ENCODE data around the gene LYST.
"Not testable (repeated sequence)": the region's sequence is repeated elsewhere in the genome, so short reads cannot be mapped to it uniquely, and the experiment has no call there.

Gene LYST

DNA sequence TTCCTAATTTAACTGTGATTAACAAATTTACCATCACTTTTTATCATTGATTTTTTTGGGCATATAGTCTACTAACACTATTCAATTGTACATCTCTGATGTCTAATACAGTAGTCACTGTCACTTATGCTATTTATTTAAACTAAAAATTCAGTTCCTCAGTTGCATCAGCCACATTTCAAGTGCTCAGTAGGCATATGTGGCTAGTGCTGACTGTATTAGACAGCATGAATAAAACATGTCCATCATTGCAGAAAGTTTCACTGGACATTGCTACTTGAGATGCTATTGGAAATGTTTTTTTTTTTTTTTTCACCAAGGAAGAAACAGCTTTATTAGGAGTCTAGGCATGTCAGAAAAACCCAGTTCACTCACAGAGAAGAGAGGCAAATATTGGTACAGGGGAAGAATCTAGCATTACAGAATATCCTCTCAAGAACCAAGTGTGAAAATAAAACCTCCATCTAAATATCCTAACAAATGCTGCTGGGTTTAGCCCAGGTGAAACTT is 109.1 kb downstream of the LYST start:
- ChIA-PET POLR2A (interaction anchor here (0.6 kb wide), 1 partner anchor 99 kb away, joined by 3 read pairs; no protein-coding TSS in a partner anchor), CTCF (interaction anchor here (1.4 to 1.7 kb wide), 3 partner anchors 9 to 244 kb away, joined by 4 to 7 read pairs (median 5); no protein-coding TSS in a partner anchor)
- no peak for DNase-seq (ENCODE audit: extremely low spot score)
- TF ChIP-seq, protein P1, sequence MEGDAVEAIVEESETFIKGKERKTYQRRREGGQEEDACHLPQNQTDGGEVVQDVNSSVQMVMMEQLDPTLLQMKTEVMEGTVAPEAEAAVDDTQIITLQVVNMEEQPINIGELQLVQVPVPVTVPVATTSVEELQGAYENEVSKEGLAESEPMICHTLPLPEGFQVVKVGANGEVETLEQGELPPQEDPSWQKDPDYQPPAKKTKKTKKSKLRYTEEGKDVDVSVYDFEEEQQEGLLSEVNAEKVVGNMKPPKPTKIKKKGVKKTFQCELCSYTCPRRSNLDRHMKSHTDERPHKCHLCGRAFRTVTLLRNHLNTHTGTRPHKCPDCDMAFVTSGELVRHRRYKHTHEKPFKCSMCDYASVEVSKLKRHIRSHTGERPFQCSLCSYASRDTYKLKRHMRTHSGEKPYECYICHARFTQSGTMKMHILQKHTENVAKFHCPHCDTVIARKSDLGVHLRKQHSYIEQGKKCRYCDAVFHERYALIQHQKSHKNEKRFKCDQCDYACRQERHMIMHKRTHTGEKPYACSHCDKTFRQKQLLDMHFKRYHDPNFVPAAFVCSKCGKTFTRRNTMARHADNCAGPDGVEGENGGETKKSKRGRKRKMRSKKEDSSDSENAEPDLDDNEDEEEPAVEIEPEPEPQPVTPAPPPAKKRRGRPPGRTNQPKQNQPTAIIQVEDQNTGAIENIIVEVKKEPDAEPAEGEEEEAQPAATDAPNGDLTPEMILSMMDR (IDR thresholded peaks at IDR 0.05; ENCODE audit: control extremely low read depth, extremely low read depth, low read depth, missing control alignments) = no peak

DNA sequence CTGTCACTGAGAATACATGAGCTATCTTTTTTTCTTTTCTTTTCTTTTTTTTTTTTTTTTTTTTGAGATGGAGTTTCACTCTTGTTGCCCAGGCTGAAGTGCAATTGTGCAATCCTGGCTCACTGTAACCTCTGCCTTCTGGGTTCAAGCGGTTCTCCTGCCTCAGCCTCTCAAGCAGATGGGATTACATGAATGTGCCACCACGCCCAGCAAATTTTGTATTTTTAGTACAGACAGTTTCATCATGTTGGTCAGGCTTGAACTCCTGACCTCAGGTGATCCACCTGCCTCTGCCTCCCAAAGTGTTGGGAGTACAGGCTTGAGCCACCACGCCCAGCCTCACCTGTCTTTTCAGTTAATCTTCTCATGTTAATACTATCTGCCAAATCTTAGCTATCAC is 112.5 kb downstream of the LYST start:
- not testable (repeated sequence) for DNase-seq (ENCODE audit: extremely low spot score)
- ChIA-PET CTCF (interaction anchor here (1.0 to 1.5 kb wide), 2 partner anchors 19 to 30 kb away, joined by 3 to 4 read pairs; no protein-coding TSS in a partner anchor), POLR2A (interaction anchor here (0.7 kb wide), 1 partner anchor 35 kb away, joined by 3 read pairs; no protein-coding TSS in a partner anchor)

DNA sequence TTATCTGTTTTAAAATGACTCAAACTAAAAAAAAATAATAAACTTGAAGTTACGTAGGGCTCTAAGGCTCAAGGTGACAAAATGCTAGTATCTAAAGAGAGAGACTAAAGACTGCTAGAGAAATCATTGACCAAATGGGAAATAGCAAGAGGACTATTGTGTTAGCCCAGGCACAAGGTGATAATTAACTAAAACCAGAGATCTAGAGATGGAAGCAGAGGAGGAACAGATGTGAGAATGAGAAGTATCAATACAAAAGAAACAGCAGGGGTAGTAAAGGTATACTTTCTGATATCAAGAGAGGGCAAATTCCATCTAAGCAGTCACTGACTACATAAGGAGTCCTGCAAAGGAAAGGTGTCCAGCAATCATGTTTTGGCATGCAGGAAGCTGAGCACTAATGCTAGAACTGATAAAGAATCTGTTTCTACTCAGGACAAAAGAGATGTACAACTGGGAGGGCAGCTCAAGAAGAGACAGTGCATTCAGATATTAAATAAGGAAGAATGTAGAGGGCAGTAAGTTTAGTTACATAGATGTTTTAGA is 116.9 kb downstream of the LYST start:
- DNase-seq (ENCODE audit: extremely low spot score) = no peak
- TF ChIP-seq, protein P1 (IDR thresholded peaks at IDR 0.05; ENCODE audit: control extremely low read depth, extremely low read depth, low read depth, missing control alignments) = no peak
- ChIA-PET POLR2A (no interaction called here), CTCF (interaction anchor here (1.1 to 2.7 kb wide), 5 partner anchors 8 to 222 kb away, joined by 4 to 8 read pairs (median 6); no protein-coding TSS in a partner anchor)

DNA sequence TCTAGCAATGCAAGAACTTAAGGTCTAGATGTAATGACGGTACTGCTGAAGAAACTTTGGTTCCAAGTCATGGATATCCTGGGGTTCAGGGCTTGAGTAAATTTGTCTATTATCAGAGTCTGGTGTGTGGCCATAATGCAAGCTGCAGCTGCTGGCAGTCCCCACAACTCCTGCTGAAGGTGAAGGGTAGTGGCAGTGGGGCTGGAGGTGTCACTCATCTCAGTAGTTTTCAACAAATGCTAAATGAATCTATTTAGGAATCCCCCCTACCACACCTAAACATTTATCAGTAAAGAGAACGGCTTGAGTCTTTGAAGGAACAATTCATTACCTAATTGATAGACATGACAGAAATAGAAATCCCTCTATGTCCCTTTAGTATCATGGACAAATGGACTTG is 118.0 kb downstream of the LYST start:
- TF ChIP-seq, protein P1 (IDR thresholded peaks at IDR 0.05; ENCODE audit: control extremely low read depth, extremely low read depth, low read depth, missing control alignments) = no peak
- DNase-seq (ENCODE audit: extremely low spot score) = no peak
- POLR2A ChIA-PET = no interaction called here
- CTCF ChIA-PET = interaction anchor here (2.2 kb wide), 1 partner anchor 9 kb away, joined by 7 read pairs; no protein-coding TSS in a partner anchor

DNA sequence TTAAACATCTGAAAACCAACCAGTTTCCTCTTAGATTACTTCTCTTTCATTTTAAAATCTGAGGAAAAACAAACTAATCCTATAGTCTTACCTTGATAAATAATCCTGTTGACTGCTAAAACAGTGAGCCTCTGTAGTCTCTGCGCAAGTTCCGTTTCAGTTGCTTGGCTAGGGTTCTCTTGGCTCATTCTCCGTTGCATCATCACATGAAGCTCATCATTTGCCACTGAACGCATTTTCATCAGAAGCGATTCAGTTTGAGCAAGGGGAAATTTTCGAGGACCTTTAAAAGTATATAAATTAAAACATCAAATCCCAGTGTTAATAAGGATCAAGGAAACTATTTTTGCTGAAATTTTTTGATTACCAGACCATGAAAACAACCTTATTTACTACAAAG is 120.5 kb downstream of the LYST start:
- CTCF ChIA-PET = interaction anchor here (1.6 kb wide), 1 partner anchor 31 kb away, joined by 3 read pairs; no protein-coding TSS in a partner anchor
- TF ChIP-seq, protein P1 (IDR thresholded peaks at IDR 0.05; ENCODE audit: control extremely low read depth, extremely low read depth, low read depth, missing control alignments) = no peak
- no peak for DNase-seq (ENCODE audit: extremely low spot score)
- POLR2A ChIA-PET = no interaction called here

DNA sequence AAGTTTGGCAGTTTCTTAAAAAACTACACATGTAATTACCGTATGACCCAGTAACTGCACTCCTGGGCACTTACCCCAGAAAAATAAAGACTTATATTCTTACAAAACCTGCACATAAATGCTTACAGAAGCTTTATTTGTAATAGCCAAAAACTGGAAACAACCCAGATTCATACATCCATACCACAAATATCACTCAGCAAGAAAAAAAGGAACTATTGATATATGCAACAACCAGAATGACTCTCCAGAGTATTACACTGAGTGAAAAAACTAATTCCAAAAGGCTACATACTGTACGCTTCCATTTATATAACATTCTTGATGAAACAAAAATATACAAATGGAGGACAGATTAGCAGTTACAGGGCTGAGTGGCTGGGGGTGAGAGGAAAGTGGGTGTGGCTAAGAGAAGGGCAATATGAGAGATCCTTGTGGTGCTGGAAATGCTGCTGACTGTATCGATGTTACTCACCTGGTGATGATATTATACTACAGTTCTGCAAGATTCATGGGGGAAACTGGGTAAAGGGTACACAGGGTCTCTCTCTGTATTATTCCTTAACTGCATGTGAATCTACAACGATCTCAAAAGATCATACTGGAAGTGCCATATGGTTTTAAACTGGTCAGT is 121.1 kb downstream of the LYST start:
- ChIA-PET CTCF (interaction anchor here (1.6 kb wide), 1 partner anchor 32 kb away, joined by 3 read pairs; no protein-coding TSS in a partner anchor), POLR2A (no interaction called here)
- DNase-seq (ENCODE audit: extremely low spot score) = no peak
- TF ChIP-seq, protein P1 (IDR thresholded peaks at IDR 0.05; ENCODE audit: control extremely low read depth, extremely low read depth, low read depth, missing control alignments) = no peak

All from GM10248 (cell line).